ENCODE data around the gene ZNF490.
"Not testable (repeated sequence)": the region's sequence is repeated elsewhere in the genome, so short reads cannot be mapped to it uniquely, and the experiment has no call there.

ZNF490 gene

GRCh38 chr19:12621253-12622024, 10.8 kb upstream of the ZNF490 start:
- DNase-seq (ENCODE audit: low read depth), result not testable (repeated sequence)

- no peak for DNase-seq (ENCODE audit: low read depth)
Measured at GRCh38 chr19:12617646-12618045, 7.0 kb upstream of the ZNF490 start.

- DNase-seq (ENCODE audit: low read depth), result no peak
Measured at GRCh38 chr19:12611361-12611699, 717 bp upstream of the ZNF490 start.

DNA sequence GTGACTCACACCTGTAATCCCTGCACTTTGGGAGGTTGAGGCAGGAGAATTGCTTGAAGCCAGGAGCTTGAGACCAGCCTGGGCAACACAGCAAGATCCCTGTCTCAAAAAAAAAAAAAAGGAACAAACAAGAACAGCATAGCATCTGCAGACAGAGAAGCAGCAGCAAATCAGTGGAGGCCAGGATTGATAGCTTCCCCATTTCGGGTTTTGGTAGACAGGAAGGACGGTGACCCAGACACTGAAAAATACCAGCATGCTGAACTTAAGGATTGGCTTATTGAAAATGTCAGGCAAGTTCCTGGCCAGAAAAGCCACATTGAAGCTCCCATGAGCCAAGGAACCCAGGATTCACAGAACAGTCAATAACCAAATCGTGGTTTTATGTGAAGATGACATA, 3.0 kb downstream of the ZNF490 start:
- DNase-seq (ENCODE audit: low read depth), result no peak

- DNase-seq (ENCODE audit: low read depth), result no peak
Measured at GRCh38 chr19:12606796-12607195, 3.8 kb downstream of the ZNF490 start.

DNA sequence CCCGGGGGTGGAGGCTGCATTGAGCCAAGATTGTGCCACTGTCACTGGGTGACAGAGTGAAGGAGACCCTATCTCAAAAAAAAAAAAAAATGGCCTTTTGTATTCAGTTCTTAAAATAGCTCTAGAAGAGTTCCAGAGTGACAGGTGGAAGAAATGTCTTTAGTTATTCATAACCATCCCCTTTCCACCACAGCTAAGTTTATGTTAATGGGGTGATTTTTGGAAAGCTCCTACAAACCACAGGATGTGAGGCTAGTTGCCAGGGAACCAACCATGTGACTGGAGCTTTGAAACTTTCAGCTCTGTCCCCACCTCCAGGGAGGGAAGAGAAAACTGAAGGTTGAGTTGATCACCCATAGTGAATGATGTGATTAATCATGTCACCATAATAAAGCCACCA, 6.9 kb downstream of the ZNF490 start:
- no peak for DNase-seq (ENCODE audit: low read depth)

- DNase-seq (ENCODE audit: low read depth), result no peak
Measured at GRCh38 chr19:12597594-12597993, 13.0 kb downstream of the ZNF490 start.

GRCh38 chr19:12596927-12597548, 13.6 kb downstream of the ZNF490 start:
- no peak for DNase-seq (ENCODE audit: low read depth)

DNA sequence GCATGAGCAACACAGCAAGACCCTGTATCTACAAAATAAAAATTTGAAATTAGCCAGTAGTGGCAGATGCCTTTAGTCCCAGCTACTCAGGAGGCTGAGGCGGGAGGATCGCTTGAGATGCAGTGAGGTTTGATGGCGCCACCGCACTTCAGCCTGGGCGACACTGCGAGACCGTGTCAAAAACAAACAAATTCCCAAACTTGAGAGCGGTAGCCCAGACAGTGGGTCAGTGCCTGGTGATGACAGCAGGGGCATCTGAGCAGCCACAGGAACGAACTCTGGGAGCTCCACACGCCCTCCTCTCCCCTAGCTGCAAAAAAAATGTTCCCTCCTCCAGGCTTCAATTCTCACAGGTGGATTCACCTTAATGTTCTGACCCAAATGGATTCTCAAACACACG, 14.1 kb downstream of the ZNF490 start:
- no peak for DNase-seq (ENCODE audit: low read depth)

DNA sequence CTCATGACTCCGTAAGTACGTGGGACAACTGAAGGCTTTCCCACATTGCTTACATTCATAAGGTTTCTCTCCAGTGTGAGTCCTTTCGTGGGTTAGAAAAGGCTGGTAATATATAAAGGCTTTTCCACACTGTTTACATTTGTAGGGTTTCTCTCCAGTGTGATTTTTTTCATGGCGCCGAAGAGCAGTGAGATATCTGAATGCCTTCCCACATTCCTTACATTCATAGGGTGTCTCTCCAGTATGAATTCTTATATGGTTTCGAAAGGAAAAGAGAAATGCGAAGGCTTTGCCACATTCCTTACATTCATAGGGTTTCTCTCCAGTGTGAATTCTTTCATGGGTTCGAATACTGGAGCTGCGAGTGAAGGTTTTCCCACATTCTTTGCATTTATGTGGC, 29.5 kb downstream of the ZNF490 start:
- DNase-seq (ENCODE audit: low read depth), result no peak

DNA sequence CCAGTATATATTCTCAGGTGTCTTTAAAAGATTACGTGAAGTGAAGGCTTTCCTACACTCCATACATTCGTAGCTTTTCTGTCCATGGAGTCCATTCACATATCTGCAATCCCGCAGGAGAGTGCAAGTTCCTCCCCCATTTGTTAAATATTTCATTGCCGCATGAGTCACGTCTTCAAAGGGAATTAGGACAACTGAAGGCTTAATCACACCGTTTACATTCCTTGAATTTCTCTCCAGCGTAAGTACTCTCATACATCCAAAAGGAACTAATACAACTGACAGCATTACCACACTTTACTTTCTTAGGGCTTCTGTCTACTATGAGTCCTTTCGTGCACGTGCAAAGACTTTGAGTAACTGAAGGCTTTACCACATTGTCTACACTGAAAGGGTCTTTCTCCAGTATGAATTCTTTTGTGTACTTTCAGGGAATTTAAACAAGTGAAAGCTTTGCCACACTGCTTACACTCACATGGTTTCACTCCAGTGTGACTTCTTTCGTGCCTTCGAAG, 30.4 kb downstream of the ZNF490 start:
- DNase-seq (ENCODE audit: low read depth), result no peak

DNA sequence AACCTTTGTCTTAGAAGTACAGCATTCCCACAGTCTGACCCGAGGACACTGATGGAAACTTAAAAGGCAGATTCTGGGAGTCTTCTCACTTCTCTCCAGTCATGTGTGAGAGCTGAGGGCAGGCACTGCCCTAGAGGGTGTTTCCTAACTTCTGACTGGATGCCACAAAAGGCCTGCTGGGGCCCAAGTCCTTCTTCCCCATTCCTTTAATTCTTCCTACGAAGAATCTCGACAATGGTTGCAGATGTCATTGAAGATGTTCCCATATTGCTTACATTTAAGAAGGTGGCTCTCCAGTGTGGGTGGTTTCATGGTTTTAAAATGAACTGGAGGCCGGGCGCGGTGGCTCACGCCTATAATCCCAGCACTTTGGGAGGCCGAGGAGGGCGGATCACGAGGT, 32.0 kb downstream of the ZNF490 start:
- DNase-seq (ENCODE audit: low read depth), result no peak

DNA sequence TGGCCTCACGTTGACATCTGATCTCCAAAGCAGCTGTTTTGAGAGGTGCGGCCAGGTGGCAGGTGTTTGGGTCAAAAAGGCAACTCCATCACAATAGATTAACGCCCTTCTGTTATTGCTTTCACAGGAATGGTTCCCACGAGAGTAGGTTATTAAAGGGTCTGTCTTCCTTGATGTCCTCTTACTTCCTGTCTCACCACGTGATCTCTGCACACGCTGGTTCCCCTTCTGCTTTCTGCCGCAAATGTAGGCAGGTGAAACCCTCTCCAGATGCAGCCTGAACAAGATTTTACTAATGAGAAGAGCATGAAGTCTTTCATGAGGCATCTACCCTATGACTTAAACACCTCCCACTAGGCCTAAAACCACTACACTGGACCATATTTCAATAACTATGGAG, 36.6 kb downstream of the ZNF490 start:
- no peak for DNase-seq (ENCODE audit: low read depth)

DNA sequence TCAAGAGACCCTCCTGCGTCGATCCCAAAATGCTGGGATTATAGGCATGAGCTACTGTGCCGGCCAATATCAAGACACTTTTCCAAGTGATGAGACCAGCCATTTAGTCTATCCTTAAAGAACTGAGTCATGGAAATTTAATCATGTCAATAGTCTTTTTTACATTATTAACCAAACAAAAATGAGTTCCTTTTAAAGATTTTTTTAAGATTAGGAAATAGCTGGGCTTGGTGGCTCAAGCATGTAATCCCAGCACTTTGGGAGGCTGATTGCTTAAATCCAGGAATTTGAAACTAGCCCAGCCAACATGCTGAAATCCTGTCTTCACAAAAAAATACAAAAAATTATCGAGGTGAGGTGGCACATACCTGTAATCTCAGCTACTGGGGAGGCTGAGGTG, 42.7 kb downstream of the ZNF490 start:
- DNase-seq (ENCODE audit: low read depth), result no peak

- DNase-seq (ENCODE audit: low read depth), result not testable (repeated sequence)
Measured at GRCh38 chr19:12566380-12566779, 44.2 kb downstream of the ZNF490 start.

DNA sequence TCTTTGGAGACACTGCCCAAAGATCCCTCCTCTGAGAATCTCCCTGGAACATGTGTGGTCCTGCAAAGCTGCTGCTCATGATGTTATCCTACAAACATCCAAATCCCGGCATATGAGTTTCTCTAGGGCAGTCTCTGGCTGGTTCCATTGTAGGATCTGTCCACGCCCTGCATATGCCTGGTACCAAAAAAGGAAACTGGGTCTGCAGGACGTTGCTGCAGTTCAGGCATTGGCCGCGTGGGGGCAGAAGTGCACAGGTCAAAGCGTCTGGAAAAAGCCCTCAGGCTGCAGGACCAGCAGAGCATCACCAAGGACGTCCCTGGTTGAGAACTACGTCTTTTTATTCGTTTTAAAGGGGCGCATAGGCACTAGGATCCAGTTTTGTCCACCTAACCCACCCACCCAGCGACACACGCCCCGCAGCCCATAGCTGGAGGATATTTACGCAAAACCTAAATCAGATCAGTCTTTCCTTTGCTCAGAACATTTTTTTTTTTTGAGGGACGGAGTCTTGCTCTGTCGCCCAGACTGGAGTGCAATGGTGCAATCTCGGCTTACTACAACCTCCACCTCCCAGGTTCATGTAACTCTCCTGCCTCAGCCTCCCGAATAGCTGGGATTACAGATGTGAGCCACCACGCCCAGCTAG, 46.5 kb downstream of the ZNF490 start:
- peak; percentile 73 for DNase-seq (ENCODE audit: low read depth)

DNA sequence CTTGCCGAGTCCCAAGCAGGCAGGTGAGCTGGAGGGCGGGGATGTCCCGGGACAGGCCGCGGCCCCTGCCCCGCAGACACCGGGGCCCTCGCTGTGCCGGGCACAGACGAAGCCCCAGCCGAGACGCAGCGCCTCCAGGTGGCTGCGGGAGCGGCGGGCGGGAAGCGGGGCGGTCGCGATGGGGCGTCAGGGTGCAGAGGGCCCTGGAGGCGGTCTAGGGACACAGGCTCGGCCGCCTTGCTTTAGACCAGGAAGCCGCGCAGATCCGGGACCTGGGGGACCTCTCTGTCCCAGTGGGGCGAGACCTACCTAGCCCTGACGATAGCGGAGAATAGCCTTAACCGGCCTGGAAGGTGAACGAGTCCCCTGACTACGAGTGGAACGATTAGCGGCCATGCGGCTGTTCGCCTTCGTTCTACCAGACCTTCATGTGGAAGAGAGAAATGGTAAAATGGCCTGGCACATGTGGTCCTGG, 55.1 kb downstream of the ZNF490 start:
- no peak for DNase-seq (ENCODE audit: low read depth)

GRCh38 chr19:12551060-12551832, 59.4 kb downstream of the ZNF490 start, which contains the start of gene ZNF564:
ZNF564 (minus strand) TSS chr19:12551482; CDS start chr19:12551332, 150 bp downstream.
- peak; percentile 82 for DNase-seq (ENCODE audit: low read depth)

DNA sequence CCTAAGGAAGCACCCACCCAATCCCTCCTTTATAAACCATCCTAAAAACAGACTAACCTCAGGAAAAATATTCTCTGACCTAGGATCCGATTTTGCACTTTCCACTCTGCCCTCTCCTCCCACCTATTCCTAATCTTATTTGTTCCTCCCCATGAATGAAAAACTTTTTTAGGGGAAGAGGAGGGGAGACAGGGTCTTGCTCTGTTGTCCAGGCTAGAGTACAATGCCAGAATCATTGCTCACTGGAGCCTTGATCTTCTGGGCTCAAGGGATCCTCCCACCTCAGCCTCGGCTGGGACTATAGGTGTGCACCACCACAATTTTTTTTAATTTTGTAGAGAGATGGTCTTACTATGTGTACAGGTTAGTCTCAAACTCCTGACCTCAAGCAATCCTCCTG, 63.7 kb downstream of the ZNF490 start:
- DNase-seq (ENCODE audit: low read depth), result no peak

DNA sequence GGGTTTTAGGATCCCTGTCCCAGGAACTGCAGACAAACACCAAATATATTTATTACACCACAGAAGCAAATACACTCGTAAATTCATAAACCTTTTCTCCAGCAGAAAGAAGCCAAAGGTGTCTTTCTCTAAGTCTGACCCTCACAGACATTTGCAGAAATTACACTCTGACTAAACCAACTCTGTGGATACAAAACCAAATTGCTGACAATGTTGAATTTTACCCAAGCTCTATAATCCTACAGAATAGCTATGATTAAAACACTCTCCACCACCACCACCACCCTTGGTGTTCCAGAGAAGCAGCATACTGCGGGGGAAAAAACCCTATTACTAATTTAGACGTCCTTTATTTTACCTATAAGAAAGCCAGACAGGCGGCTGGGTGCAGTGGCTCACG, 64.5 kb downstream of the ZNF490 start:
- DNase-seq (ENCODE audit: low read depth), result no peak

DNA sequence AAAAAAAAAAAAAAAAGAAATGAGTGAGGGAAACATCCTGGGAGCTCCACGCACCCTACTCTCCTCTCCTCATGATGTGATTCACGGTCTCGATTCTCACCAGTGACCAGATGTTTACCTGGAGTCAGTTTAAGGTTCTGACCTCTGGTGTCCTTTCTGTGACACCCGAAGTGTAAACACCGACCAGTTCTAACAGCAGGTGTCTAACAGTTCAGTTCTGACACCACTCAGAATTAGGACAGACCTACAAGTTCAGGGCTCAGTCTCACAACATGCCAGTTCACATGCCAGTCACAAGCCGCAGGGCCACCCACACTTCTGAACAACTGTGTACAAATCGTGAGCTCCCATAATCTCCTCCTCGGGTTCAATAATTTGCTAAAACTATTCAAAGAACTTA, 65.3 kb downstream of the ZNF490 start:
- no peak for DNase-seq (ENCODE audit: low read depth)

DNA sequence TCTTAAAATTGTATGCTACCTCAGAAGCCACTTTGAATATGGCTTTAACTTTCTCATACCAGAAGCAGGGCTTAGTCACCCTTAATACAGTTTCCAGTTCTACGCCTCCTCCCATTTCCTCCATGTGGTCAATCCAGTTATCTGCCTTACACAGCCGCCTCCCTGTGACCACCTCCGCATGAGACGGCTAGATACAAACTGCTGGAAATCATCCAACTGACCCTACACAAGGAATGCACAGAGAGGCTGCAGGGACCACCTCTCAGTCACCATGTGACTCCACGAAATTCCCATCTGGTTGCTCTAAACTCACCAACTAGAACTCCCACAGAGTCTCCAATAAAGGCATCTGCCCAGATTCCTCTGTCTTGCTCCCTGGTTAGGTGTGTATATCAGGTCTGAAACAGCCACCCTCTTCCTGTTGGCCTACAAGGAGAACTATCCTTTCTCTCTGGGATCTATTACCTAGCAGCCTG, 66.2 kb downstream of the ZNF490 start:
- no peak for DNase-seq (ENCODE audit: low read depth)

Data from stimulated activated CD8-positive, alpha-beta memory T cell treated with anti-CD3 and anti-CD28 coated beads, Interleukin-12 subunit alpha, Interleukin-12 subunit beta, amount 100 ng/mL, for 4 hours (primary cell).